ENCODE results near the gene SP140. TPM values are rescaled to one million over a fixed set of nuclear protein-coding genes. Genes with fewer than 3 reads are reported as not detected.

Gene SP140
- total and polyA plus RNA-seq, 10 of the 15 experiments (the other 5 are each of a cell fraction or from before 2014, with no cell fraction given), result 61.7 to 164 (median 90.7) TPM

GRCh38 chr2:230246206-230246605 lies 20.7 kb downstream of the SP140 start:
- H3K4me3 ChIP-seq, result no peak overlapping the region
- H3K27ac ChIP-seq (ENCODE audit: control insufficient read depth, insufficient read depth), result no peak overlapping the region
- WGBS (ENCODE audit: insufficient coverage, insufficient replicate concordance, low lambda C conversion rate, missing lambda C conversion rate), result 46% methylated on average over 3 of the region's 3 CpGs
- ATAC-seq (no peak), DNase-seq (ENCODE audit: low read depth, low spot score) (no peak), FAIRE-seq (no peak)
- H3K9ac ChIP-seq (ENCODE audit: control insufficient read depth, insufficient read depth, low read length), result no peak overlapping the region
- no TSS peak for BruUV-seq (replicated peaks)
- no peaks in the 10 kb centered on the region for H3K4me1 ChIP-seq (ENCODE audit: control insufficient read depth, insufficient read depth, low read length)
- no peaks in the 10 kb centered on the region for H3K27me3 ChIP-seq (replicated peaks in 1 of 2; ENCODE audit: control insufficient read depth in 2 of 2, insufficient read depth in 2 of 2, low read length in 1 of 2)
- RAD21 ChIA-PET (ENCODE audit: unreplicated experiment), result no interaction called here
- no peaks in the 10 kb centered on the region for H3K79me2 ChIP-seq (ENCODE audit: control insufficient read depth, insufficient read depth, low read length)
- no peaks in the 10 kb centered on the region for H3K9me3 ChIP-seq (replicated peaks; ENCODE audit: control insufficient read depth, insufficient read depth, low read length)
- no peak overlapping the region for H3K4me2 ChIP-seq (ENCODE audit: control insufficient read depth, insufficient read depth)
- SMC1A ChIA-PET (ENCODE audit: uncharacterized antibody, unreplicated experiment), result no interaction called here
- intact Hi-C loops (cut with micrococcal nuclease; ENCODE audit: unreplicated experiment) (no loop called here), in situ Hi-C loops (cut with MboI) (no loop called here)
- H2AFZ ChIP-seq (ENCODE audit: control insufficient read depth, low read depth, low read length), result no peak overlapping the region
- TF ChIP-seq LARP7 (IDR thresholded peaks at IDR 0.05), result no peak
- TF ChIP-seq SREBF1 (IDR thresholded peaks at IDR 0.05; ENCODE audit: low read length), result no peak
- no peak for TF ChIP-seq MTA2 (IDR thresholded peaks at IDR 0.05; ENCODE audit: low read depth)
- no peak for TF ChIP-seq RB1 (IDR thresholded peaks at IDR 0.05; ENCODE audit: borderline replicate concordance)
- no peak for TF ChIP-seq E2F4 (IDR thresholded peaks at IDR 0.05; ENCODE audit: low read depth, low read length)
- TF ChIP-seq EED (IDR thresholded peaks at IDR 0.05; ENCODE audit: low read depth), result no peak
- TF ChIP-seq HDGF (IDR thresholded peaks at IDR 0.05), result no peak
- TF ChIP-seq EGR1 (IDR thresholded peaks at IDR 0.05; ENCODE audit: borderline replicate concordance in 1 of 2, low read depth in 2 of 2, low read length in 2 of 2), result no peak
- no peak for TF ChIP-seq GABPA (IDR thresholded peaks at IDR 0.05; ENCODE audit: low read depth)
- TF ChIP-seq IRF4 (IDR thresholded peaks at IDR 0.05; ENCODE audit: low read depth, low read length), result no peak
- TF ChIP-seq ZZZ3 (IDR thresholded peaks at IDR 0.05; ENCODE audit: control insufficient read depth, insufficient read length, low read depth), result no peak
- TF ChIP-seq JUNB (IDR thresholded peaks at IDR 0.05), result no peak
- TF ChIP-seq POLR2A (IDR thresholded peaks at IDR 0.05; ENCODE audit: low read depth, low read length), result no peak
- no peak for TF ChIP-seq MXI1 (IDR thresholded peaks at IDR 0.05; ENCODE audit: low read depth, low read length)
- TF ChIP-seq POU2F2 (IDR thresholded peaks at IDR 0.05; ENCODE audit: borderline replicate concordance, low read depth, low read length), result no peak
- no peak for TF ChIP-seq ZNF622 (IDR thresholded peaks at IDR 0.05)
- no peak for TF ChIP-seq SIN3A (IDR thresholded peaks at IDR 0.05; ENCODE audit: low read depth, low read length)
- TF ChIP-seq EZH2 (IDR thresholded peaks at IDR 0.05; ENCODE audit: borderline replicate concordance, control insufficient read depth, low read depth, low read length), result no peak
- no peak for TF ChIP-seq ZBTB4 (CRISPR knock-in tag; IDR thresholded peaks at IDR 0.05)
- CTCF ChIA-PET, result interaction anchor here (0.7 to 1.1 kb wide), 3 partner anchors 16 to 544 kb away, joined by 3 read pairs; no protein-coding TSS in a partner anchor
- peaks cover 1 to 15% of the 10 kb centered on the region in 2 experiments for H3K36me3 ChIP-seq (ENCODE audit: control insufficient read depth in 2 of 2, insufficient read depth in 2 of 2, low read length in 1 of 2)
- POLR2A ChIA-PET, result interaction anchor here (1.0 kb wide), 1 partner anchor 9 kb away, joined by 3 read pairs; no protein-coding TSS in a partner anchor
- no peaks in the 10 kb centered on the region for H4K20me1 ChIP-seq (ENCODE audit: control insufficient read depth, insufficient read depth)

Measured in GM12878 (cell line).